ENCODE measurements around the gene TENM3. TPM values are rescaled to one million over a fixed set of nuclear protein-coding genes. Genes with fewer than 3 reads are reported as not detected.

Gene TENM3
- polyA plus RNA-seq, 1 experiment = 54.9 TPM

GRCh38 chr4:182619660-182620059, 376.5 kb downstream of the TENM3 start:
- H3K4me3 ChIP-seq (ENCODE audit: low read depth, low read length) = no peak overlapping the region
- H3K9me3 ChIP-seq (ENCODE audit: control insufficient read depth, insufficient read depth, low read length) = no peaks in the 10 kb centered on the region; the same call in 1 of the 2 replicates
- H3K27ac ChIP-seq (ENCODE audit: low read depth, low read length) = no peak overlapping the region
- DNase-seq (ENCODE audit: low read depth, low spot score) = no peak
- ChIA-PET POLR2A (no interaction called here), CTCF (no interaction called here)
- no peak for TF ChIP-seq CTCF (IDR thresholded peaks at IDR 0.05; ENCODE audit: low read depth, low read length)
- H3K27me3 ChIP-seq (ENCODE audit: control insufficient read depth, insufficient read depth, low read length) = no peaks in the 10 kb centered on the region

- no peaks in the 10 kb centered on the region; the same call in 1 of the 2 replicates for H3K9me3 ChIP-seq (ENCODE audit: control insufficient read depth, insufficient read depth, low read length)
- ChIA-PET CTCF (no interaction called here), POLR2A (no interaction called here)
- DNase-seq (ENCODE audit: low read depth, low spot score) = no peak
- H3K27ac ChIP-seq (ENCODE audit: low read depth, low read length) = no peak overlapping the region
- H3K27me3 ChIP-seq (ENCODE audit: control insufficient read depth, insufficient read depth, low read length) = no peaks in the 10 kb centered on the region
- no peak overlapping the region for H3K4me3 ChIP-seq (ENCODE audit: low read depth, low read length)
- TF ChIP-seq CTCF (IDR thresholded peaks at IDR 0.05; ENCODE audit: low read depth, low read length) = no peak
These were observed 377.1 kb downstream of the TENM3 start for GRCh38 chr4:182620111-182620980.

DNA sequence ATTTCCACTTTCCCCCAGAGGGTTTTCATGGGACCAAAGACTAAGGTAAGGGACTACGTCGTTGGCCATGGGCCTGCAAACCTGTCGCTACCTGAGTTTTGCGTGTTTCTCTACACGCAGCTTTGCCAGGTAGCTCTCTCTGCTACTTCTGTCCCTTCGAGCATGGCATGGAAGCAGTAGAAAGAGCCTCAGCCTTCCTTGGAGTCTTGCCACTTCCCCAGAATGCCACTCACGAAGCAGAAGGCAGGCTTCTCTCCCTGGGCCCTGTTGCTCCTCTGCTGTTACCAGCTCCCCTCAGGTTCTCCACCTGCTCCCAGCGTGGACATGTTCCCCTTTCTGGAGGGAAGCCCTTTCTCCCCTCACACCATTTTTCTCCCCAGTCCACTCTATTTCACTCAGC, 381.1 kb downstream of the TENM3 start:
- no peak for TF ChIP-seq CTCF (IDR thresholded peaks at IDR 0.05; ENCODE audit: low read depth, low read length)
- CTCF ChIA-PET = no interaction called here

GRCh38 chr4:182625193-182625592, 382.0 kb downstream of the TENM3 start:
- no peak for TF ChIP-seq CTCF (IDR thresholded peaks at IDR 0.05; ENCODE audit: low read depth, low read length)
- no peak for DNase-seq (ENCODE audit: low read depth, low spot score)
- ChIA-PET POLR2A (no interaction called here), CTCF (no interaction called here)
- no peaks in the 10 kb centered on the region for H3K27me3 ChIP-seq (ENCODE audit: control insufficient read depth, insufficient read depth, low read length)
- no peaks in the 10 kb centered on the region; the same call in 1 of the 2 replicates for H3K9me3 ChIP-seq (ENCODE audit: control insufficient read depth, insufficient read depth, low read length)
- no peak overlapping the region for H3K4me3 ChIP-seq (ENCODE audit: low read depth, low read length)
- H3K27ac ChIP-seq (ENCODE audit: low read depth, low read length) = no peak overlapping the region

More for the DNA sequence above, 381.1 kb downstream of the TENM3 start:
- POLR2A ChIA-PET = no interaction called here
- no peak for DNase-seq (ENCODE audit: low read depth, low spot score)
- Histone ChIP-seq H3K9me3 (ENCODE audit: control insufficient read depth, insufficient read depth, low read length) (no peaks in the 10 kb centered on the region; the same call in 1 of the 2 replicates), H3K27ac (ENCODE audit: low read depth, low read length) (no peak overlapping the region), H3K27me3 (ENCODE audit: control insufficient read depth, insufficient read depth, low read length) (no peaks in the 10 kb centered on the region), H3K4me3 (ENCODE audit: low read depth, low read length) (no peak overlapping the region)

- no peaks in the 10 kb centered on the region for H3K9me3 ChIP-seq (ENCODE audit: control insufficient read depth, insufficient read depth, low read length)
- no peak overlapping the region for H3K4me3 ChIP-seq (ENCODE audit: low read depth, low read length)
- POLR2A ChIA-PET = no interaction called here
- no peak for TF ChIP-seq CTCF (IDR thresholded peaks at IDR 0.05; ENCODE audit: low read depth, low read length)
- no peak overlapping the region for H3K27ac ChIP-seq (ENCODE audit: low read depth, low read length)
- CTCF ChIA-PET = no interaction called here
- no peaks in the 10 kb centered on the region for H3K27me3 ChIP-seq (ENCODE audit: control insufficient read depth, insufficient read depth, low read length)
- no peak for DNase-seq (ENCODE audit: low read depth, low spot score)
These were observed 384.8 kb downstream of the TENM3 start for GRCh38 chr4:182627996-182628395.
